Gastroesophageal sphincter (tissue), 3 donors: ENCODE data around the gene EEFSEC.

Source experiments
- EP300 ChIP-seq: sonication (generic); formaldehyde crosslinking; IDR thresholded peaks from one replicate; pipeline ENCODE4 v1.6.1; 2017; ENCODE audit warnings: antibody characterized with exemption, mild to moderate bottlenecking
- POLR2A ChIP-seq, 2 donors: fragments of 450-650 bp; IDR thresholded peaks; one replicate each; pipeline ENCODE4 v1.6.1; 2017; ENCODE audit warnings: antibody characterized with exemption in 2 of 2, mild to moderate bottlenecking in 2 of 2, moderate library complexity in 1 of 2
- TF ChIP-seq, protein P1 (sequence below), 4 experiments: fragments of 200-600 bp in 2 of 4; fragments of 450-650 bp in 2 of 4; sonication (generic) in 1 of 4; IDR thresholded peaks; one replicate each; pipeline ENCODE4 v1.5.1; 2017 to 2019; ENCODE audit warnings: antibody characterized with exemption in 4 of 4, mild to moderate bottlenecking in 2 of 4, moderate library complexity in 2 of 4

DNA sequence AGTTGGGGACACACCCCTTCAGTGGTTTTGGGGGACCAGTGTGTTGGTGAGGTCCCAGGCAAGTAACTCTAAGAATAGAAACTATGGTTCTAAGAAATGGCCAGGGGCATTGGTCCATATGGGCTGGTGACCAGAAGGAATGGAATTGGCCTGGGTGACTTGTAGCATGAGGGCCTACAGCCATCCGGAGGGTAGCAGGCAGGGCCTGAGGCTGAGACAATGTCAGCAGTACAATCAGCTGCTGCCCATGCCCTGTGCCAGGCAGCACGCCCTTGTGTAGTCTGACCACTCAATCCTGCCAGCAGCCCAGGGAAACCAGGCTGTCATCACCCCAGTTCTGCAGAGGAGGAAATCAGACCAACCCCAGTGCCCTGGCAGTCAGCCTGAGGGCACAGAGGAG, 212.9 kb downstream of the EEFSEC start:
- TF ChIP-seq, protein P1, sequence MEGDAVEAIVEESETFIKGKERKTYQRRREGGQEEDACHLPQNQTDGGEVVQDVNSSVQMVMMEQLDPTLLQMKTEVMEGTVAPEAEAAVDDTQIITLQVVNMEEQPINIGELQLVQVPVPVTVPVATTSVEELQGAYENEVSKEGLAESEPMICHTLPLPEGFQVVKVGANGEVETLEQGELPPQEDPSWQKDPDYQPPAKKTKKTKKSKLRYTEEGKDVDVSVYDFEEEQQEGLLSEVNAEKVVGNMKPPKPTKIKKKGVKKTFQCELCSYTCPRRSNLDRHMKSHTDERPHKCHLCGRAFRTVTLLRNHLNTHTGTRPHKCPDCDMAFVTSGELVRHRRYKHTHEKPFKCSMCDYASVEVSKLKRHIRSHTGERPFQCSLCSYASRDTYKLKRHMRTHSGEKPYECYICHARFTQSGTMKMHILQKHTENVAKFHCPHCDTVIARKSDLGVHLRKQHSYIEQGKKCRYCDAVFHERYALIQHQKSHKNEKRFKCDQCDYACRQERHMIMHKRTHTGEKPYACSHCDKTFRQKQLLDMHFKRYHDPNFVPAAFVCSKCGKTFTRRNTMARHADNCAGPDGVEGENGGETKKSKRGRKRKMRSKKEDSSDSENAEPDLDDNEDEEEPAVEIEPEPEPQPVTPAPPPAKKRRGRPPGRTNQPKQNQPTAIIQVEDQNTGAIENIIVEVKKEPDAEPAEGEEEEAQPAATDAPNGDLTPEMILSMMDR (IDR thresholded peaks at IDR 0.05): no peak
- TF ChIP-seq POLR2A (IDR thresholded peaks at IDR 0.05) (no peak), EP300 (no peak)
